HG02981 (cell line): ENCODE measurements around the gene C2CD4C.
"Not testable (repeated sequence)": the region's sequence is repeated elsewhere in the genome, so short reads cannot be mapped to it uniquely, and the experiment has no call there.

Experiments used
- ATAC-seq: cut with Tn5 transposase; IDR thresholded peaks from one replicate; pipeline ENCODE4 v1.9.1; 2021; ENCODE audit warnings: mild to moderate bottlenecking, moderate library complexity; ENCODE audit not compliant: unreplicated experiment

The C2CD4C gene

DNA sequence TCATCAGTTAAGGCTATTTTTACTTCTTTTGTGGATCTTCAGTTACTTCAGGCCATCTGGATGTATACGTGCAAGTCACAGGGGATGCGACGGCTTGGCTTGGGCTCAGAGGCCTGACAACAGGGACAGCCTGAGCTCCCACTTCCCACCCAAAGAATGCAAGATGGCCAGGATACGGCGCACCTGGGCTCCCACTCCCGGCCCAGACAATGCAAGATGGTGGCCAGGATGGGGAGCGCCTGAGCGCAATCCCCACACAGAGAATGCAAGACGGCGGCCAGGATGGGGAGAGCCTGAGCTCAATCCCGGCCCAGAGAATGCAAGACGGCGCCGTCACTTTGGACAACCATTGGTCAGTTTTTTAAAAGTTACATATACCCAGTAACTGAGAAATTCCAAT lies 39.1 kb downstream of the C2CD4C start:
- no peak for ATAC-seq

DNA sequence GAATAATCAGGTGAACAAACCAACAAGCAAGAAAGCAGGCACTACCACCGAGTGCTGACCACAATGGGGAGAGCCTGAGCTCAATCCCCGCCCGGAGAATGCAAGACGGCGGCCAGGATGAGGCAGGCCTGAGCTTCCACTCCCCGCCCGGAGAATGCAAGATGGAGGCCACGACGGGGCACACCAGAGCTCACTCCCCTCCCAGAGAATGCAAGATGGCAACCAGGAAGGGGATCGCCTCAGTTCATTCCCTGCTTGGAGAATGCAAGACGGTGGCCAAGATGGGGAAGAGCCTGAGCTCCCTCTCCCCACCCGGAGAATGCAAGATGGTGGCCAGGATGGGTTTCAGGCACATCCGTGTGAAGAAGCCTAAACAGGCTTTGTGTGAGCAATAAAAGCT lies 39.7 kb downstream of the C2CD4C start:
- ATAC-seq: no peak

DNA sequence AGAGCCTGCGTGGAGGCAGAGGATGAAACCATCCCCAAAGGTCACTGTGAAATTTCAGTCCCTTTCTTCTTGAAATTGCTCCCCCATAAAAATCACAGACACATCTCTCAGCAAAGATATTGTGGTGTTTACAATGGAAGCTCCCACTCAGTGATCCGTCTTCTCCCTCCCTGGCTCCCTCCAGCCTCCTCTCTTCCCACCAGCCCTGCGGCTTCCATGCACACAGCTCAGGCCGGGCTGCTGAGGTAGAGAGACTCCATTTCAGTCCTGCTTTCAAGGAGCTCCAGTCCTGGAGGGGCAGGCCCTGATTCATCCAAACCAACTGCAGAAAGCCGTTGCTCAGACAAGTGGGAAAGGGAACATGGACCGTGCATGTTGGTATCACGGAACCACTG lies 40.3 kb downstream of the C2CD4C start:
- ATAC-seq: no peak

DNA sequence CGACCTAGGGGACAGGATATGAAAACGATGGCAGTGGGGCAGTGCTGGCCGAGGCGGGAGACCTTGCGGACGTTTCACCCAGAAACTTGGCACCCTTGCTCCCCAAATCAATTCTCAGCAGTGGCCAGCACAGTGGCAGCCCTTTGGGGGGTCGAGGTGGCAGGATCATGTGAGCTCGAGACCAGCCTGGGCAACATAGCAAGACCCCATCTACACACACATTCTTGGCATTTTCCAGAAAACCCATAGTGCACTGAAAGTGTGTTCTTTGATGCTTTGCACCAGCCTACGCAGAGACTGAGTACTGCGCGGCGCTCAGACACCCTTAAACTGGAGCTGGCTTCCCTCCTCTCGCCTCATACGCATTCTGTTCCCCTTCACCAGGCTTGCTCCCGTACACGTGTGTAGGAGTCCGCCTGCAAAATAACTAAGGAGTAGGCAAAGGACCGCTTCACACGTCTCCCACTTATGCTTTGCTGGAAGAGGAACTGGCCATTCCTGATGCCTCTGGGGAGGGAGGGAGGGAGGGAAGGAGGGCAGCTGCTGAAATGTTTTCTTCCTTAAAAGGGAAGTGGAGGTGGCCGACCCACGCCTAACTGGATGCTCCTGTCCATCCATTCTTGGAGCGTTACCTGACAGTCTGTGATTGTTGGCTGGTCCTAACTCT lies 40.9 kb downstream of the C2CD4C start:
- no peak for ATAC-seq

DNA sequence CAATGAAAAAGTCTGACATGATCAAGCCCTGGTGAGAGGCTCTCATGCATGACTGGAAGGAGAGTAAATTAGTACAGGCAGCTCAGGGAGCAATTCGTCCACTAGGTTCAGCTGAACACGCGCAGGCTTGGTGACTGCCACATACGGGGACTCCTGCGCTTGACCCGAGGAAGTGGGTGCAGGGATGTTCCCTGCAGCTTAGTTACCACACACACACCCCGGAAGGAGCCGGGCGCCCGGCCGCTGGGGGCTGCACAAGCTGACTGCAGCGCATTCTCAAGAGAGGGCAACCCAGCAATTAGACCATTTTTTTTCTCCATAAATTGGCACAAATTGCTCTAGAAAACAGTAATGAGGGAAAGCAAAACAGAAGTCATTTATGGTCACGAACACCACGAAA lies 41.4 kb downstream of the C2CD4C start:
- no peak for ATAC-seq

DNA sequence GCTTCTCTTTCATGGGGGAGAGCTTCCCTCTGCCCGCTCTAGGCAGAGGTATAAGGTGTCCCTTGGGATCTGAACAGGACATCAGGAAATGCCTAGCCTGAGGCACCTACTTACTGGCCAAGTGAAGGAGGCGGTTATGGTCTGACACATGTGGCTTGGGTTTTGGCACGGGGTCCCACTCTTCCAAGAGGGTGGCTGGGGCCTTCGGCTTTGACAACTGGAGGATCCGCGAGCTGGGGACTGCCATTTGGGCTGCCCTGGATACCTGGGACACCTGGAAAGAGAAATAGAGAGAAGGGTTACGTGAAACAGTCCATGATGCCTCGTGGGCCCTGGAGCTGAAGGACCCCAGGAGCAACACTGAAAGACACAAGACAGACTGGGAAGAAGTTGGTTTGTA lies 42.0 kb downstream of the C2CD4C start:
- ATAC-seq: no peak

DNA sequence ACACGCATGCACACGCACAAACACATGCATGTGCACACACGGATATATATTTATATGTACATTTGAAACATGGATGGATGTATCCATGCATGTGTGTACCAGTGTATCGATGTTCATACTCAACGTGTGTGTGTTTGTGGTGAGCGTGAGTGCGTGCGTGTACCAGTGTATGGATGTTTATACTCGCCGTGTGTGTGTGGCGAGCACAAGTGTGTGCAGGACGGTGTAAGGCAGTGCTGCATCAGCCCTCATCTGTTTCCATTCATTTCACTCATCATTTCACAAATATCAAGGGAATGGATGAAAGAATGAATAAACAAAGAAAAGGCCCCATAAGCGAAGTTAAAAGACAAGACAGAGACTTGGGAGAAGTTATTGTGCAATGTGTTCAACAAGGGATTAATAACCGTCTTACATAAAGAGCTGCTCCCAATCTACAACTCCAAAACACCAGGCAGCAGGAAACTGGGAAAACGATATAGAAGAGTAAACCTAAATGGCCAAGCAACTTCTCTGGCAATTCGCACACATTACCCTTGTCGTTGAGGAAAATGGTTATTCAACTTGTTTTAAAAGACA lies 42.7 kb downstream of the C2CD4C start:
- ATAC-seq: no peak

DNA sequence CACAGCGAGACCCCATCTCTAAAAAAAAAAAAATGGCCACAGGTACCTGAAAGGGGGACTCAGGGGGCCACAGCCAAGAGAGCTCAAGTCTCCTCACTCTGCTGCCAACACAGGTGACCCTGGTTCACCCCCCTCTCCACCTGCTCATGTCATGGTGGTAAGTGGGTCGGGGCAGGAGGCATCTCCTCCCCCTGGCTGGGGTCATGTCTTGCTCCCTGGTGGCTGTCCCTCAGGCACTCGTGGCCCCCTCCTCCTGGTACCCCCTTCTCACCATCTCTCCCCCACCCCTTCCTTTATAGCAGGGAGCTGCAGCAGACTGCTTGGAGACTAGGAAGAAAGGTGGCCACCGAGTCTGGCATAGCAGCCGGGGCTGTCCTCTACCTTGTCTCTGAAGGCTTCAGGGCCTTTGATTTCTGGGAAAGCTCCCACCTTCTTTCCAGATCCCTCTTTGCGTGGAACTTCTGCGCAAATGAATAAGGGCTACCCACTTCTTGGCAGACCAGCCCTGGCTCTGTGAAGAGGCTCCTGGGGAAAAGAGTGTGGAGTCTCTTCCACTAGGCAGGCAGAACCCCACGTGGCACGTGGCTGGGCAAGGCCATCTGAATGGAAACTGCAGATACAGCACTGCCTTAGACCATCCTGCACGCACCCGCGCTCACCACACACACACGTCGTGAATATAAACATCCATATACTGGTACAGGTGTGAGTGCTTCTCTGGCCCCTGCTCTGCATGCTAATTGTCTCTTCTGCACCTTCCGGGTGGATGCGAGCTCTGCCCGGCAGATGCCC lies 44.3 kb downstream of the C2CD4C start:
- no peak for ATAC-seq

DNA sequence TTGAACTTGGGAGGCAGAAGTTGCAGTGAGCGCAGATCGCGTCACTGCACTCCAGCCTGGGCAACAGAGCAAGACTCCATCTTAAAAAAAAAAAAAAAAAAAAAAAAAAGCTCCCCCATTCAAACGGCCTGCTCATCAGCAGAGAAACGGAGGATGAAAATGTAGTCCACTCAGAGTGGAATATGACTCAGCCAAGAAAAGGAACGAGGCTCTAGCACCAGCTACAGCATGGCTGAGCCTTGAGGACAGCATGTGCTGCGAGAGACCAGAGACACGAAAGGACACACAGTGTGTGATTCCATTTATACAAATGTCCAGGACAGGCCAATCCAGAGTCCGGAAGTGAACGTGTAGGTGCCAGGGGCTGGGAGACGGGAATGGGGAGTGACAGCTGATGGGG lies 46.3 kb downstream of the C2CD4C start:
- ATAC-seq: no peak

DNA sequence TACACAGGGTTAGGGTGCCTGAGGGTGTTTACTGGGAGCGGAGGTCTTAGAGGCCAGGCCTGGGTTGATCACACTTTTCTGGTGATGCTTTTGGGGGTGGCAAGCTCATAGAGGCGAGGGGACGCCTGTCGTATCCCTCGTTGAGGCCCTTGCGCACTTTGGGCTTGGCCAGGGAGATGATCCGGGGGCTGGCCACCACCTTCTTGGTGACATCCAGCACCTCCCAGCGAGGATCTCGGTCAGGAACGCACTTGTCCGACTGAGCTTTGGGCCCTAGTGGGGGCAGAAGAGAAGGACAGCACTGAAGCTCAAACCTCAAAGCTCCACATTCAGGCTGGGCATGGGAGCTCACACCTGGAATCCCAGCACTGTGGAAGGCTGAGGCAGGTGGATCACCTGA lies 46.8 kb downstream of the C2CD4C start:
- ATAC-seq: no peak

DNA sequence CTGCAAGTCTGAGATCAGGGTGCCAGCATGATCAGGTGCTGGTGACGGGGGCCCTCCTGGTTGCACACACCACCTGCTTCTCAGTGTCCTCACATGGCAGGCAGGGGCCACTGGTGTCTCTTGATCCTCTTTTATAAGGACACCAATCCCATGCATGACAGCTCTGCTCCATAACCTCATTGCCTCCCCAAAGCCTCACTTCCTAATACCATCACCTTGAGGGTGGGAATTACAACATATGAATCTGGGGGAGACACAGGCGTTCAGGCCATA lies 49.4 kb downstream of the C2CD4C start:
- ATAC-seq: no peak

DNA sequence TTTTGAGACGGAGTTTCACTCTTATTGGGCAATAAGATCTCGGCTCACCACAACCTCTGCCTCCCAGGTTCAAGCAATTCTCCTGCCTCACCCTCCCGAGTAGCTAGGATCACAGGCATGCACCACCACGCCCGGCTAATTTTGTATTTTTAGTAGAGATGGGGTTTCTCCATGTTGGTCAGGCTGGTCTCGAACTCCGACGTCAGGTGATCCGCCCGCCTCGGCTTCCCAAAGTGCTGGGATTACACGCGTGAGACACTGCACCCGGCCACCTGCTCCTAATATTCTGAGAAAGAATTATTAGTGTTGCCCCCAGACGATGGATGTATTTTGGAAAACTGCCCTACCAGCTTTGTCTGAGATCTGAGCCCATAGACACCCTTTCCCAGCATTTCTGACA lies 53.4 kb downstream of the C2CD4C start:
- not testable (repeated sequence) for ATAC-seq
